Mesenteric fat pad (tissue), 1 donor: ENCODE results near the gene ZNF689. TPM values are rescaled to one million over a fixed set of nuclear protein-coding genes. Genes with fewer than 3 reads are reported as not detected.
"Not testable (repeated sequence)": the region's sequence is repeated elsewhere in the genome, so short reads cannot be mapped to it uniquely, and the experiment has no call there.

Source experiments
- DNase-seq: peaks from one replicate; pipeline ENCODE4 v3.0.0-alpha.2; 2020; ENCODE audit warnings: low spot score
- total RNA-seq: library from RNA; stranded (reverse); fragmentation: NEBNext Ultra II Directional; extraction: Animal tissue kit (Norgen Biotek cat#: 25700); gene quantifications from one replicate; pipeline ENCODE4 v1.2.1, GENCODE V29; 2021
- donor health status: DM: yes; HTN: yes; CAD: no.

The ZNF689 gene
- total RNA-seq, 1 donor from 2014 or later = 5.9 TPM

GRCh38 chr16:30637139-30637538 is 26.9 kb upstream of the ZNF689 start:
- not testable (repeated sequence) for DNase-seq

GRCh38 chr16:30636599-30636998 is 26.4 kb upstream of the ZNF689 start:
- no peak for DNase-seq

- no peak for DNase-seq
Measured at GRCh38 chr16:30633526-30633925, 23.3 kb upstream of the ZNF689 start.

- DNase-seq = not testable (repeated sequence)
Measured at GRCh38 chr16:30632454-30632853, 22.3 kb upstream of the ZNF689 start.

- peak; percentile 92 for DNase-seq
Measured at GRCh38 chr16:30628628-30629540, 18.7 kb upstream of the ZNF689 start.

GRCh38 chr16:30626236-30626635 is 16.0 kb upstream of the ZNF689 start:
- DNase-seq = no peak

GRCh38 chr16:30623536-30624283 is 13.5 kb upstream of the ZNF689 start:
- DNase-seq = no peak

- DNase-seq = no peak
Measured at GRCh38 chr16:30622455-30623032, 12.4 kb upstream of the ZNF689 start.

GRCh38 chr16:30621765-30622164 is 11.6 kb upstream of the ZNF689 start:
- no peak for DNase-seq

GRCh38 chr16:30620169-30620568 is 10.0 kb upstream of the ZNF689 start:
- DNase-seq = no peak

GRCh38 chr16:30619638-30620037 is 9.4 kb upstream of the ZNF689 start:
- DNase-seq = no peak

- no peak for DNase-seq
Measured at GRCh38 chr16:30619202-30619601, 9.0 kb upstream of the ZNF689 start.

GRCh38 chr16:30615358-30616091 is 5.3 kb upstream of the ZNF689 start:
- DNase-seq = no peak

GRCh38 chr16:30609002-30609925 is 925 bp downstream of the ZNF689 start:
- peak; percentile 92 for DNase-seq

GRCh38 chr16:30606004-30606403 is 4.2 kb downstream of the ZNF689 start:
- DNase-seq = no peak

GRCh38 chr16:30605158-30605557 is 5.0 kb downstream of the ZNF689 start:
- DNase-seq = no peak

GRCh38 chr16:30604316-30604947 is 5.8 kb downstream of the ZNF689 start:
- DNase-seq = no peak

GRCh38 chr16:30603945-30604315 is 6.3 kb downstream of the ZNF689 start:
- DNase-seq = no peak

- no peak for DNase-seq
Measured at GRCh38 chr16:30602616-30603277, 7.4 kb downstream of the ZNF689 start.
